Activated naive CD8-positive, alpha-beta T cell treated with anti-CD3 and anti-CD28 coated beads for 36 hours (primary cell): ENCODE results near the gene ZNG1A. TPM values are rescaled to one million over a fixed set of nuclear protein-coding genes. Genes with fewer than 3 reads are reported as not detected.
"Not testable (repeated sequence)": the region's sequence is repeated elsewhere in the genome, so short reads cannot be mapped to it uniquely, and the experiment has no call there.

Experiments
- DNase-seq: peaks from one replicate; pipeline ENCODE4 v3.0.0; 2021
- H3K27ac Mint-ChIP-seq: one replicate; pipeline ENCODE4 v1.8.0; 2022; ENCODE audit warnings: mild to moderate bottlenecking, moderate library complexity, mixed read lengths
- H3K27me3 Mint-ChIP-seq: one replicate; pipeline ENCODE4 v1.8.0; 2022; ENCODE audit warnings: mild to moderate bottlenecking, mixed read lengths
- H3K36me3 Mint-ChIP-seq: one replicate; pipeline ENCODE4 v1.8.0; 2021; ENCODE audit warnings: mild to moderate bottlenecking, mixed read lengths
- H3K4me1 Mint-ChIP-seq: one replicate; pipeline ENCODE4 v1.8.0; 2021; ENCODE audit warnings: mixed read lengths
- H3K4me3 Mint-ChIP-seq: one replicate; pipeline ENCODE4 v1.8.0; 2022; ENCODE audit warnings: mild to moderate bottlenecking, moderate library complexity, mixed read lengths
- H3K9me3 Mint-ChIP-seq: one replicate; pipeline ENCODE4 v1.8.0; 2022; ENCODE audit warnings: mixed read lengths
- total RNA-seq, 2 experiments: library from RNA; stranded (reverse); gene quantifications; one replicate each; pipeline ENCODE4 v1.2.3, GENCODE V29; 2021

ZNG1A gene
- 10 to 100 TPM; 50.2 to 50.5 TPM for total RNA-seq

- H3K27me3 Mint-ChIP-seq = not testable (repeated sequence)
- peak within 1 kb of the TSS; percentile 90 for H3K27ac Mint-ChIP-seq
Observed at GRCh38 chr9:178970-179383, at the start of gene ZNG1A. TSS of gene ZNG1A (minus strand) at chr9:179056. CDS start at chr9:178969, 87 bp downstream.

GRCh38 chr9:227860-228259, 49.0 kb upstream of the ZNG1A start:
- no peaks in the 10 kb centered on the region for H3K36me3 Mint-ChIP-seq
- no peak overlapping the region for H3K27ac Mint-ChIP-seq
- peaks cover under 1% of the 10 kb centered on the region for H3K4me1 Mint-ChIP-seq
- H3K27me3 Mint-ChIP-seq = no peaks in the 10 kb centered on the region
- no peak for DNase-seq
- H3K4me3 Mint-ChIP-seq = no peak overlapping the region
- peaks cover 2% of the 10 kb centered on the region for H3K9me3 Mint-ChIP-seq

More at GRCh38 chr9:178970-179383, at the start of gene ZNG1A:
- not testable (repeated sequence) for H3K4me1 Mint-ChIP-seq, H3K36me3 Mint-ChIP-seq, H3K9me3 Mint-ChIP-seq
- peak within 1 kb of the TSS; percentile 90 for H3K4me3 Mint-ChIP-seq
- DNase-seq = peak; percentile 85

- H3K9me3 Mint-ChIP-seq = no peaks in the 10 kb centered on the region
- no peak for DNase-seq
- no peaks in the 10 kb centered on the region for H3K36me3 Mint-ChIP-seq
- no peak overlapping the region for H3K27ac Mint-ChIP-seq
- H3K27me3 Mint-ChIP-seq = no peaks in the 10 kb centered on the region
- no peak overlapping the region for H3K4me3 Mint-ChIP-seq
- peaks cover 9% of the 10 kb centered on the region for H3K4me1 Mint-ChIP-seq
Observed at GRCh38 chr9:224582-225520, 46.0 kb upstream of the ZNG1A start.

GRCh38 chr9:224026-224425, 45.2 kb upstream of the ZNG1A start:
- Mint-ChIP-seq H3K4me1 (peaks cover 9% of the 10 kb centered on the region), H3K36me3 (no peaks in the 10 kb centered on the region), H3K27me3 (no peaks in the 10 kb centered on the region), H3K27ac (no peak overlapping the region), H3K4me3 (no peak overlapping the region), H3K9me3 (no peaks in the 10 kb centered on the region)
- no peak for DNase-seq

GRCh38 chr9:223152-223551, 44.3 kb upstream of the ZNG1A start:
- no peaks in the 10 kb centered on the region for H3K36me3 Mint-ChIP-seq

GRCh38 chr9:221989-222776, 43.3 kb upstream of the ZNG1A start:
- no peak overlapping the region for H3K27ac Mint-ChIP-seq

More at GRCh38 chr9:223152-223551, 44.3 kb upstream of the ZNG1A start:
- Mint-ChIP-seq H3K9me3 (no peaks in the 10 kb centered on the region), H3K4me1 (peaks cover 9% of the 10 kb centered on the region), H3K4me3 (no peak overlapping the region), H3K27ac (no peak overlapping the region), H3K27me3 (no peaks in the 10 kb centered on the region)
- DNase-seq = no peak

GRCh38 chr9:219670-220365, 41.0 kb upstream of the ZNG1A start:
- peaks cover 17% of the 10 kb centered on the region for H3K27me3 Mint-ChIP-seq
- H3K27ac Mint-ChIP-seq = no peak overlapping the region
- peaks cover 9% of the 10 kb centered on the region for H3K4me1 Mint-ChIP-seq
- H3K9me3 Mint-ChIP-seq = no peaks in the 10 kb centered on the region
- no peak for DNase-seq
- no peak overlapping the region for H3K4me3 Mint-ChIP-seq
- no peaks in the 10 kb centered on the region for H3K36me3 Mint-ChIP-seq

More at GRCh38 chr9:221989-222776, 43.3 kb upstream of the ZNG1A start:
- H3K9me3 Mint-ChIP-seq = no peaks in the 10 kb centered on the region
- peaks cover 2% of the 10 kb centered on the region for H3K27me3 Mint-ChIP-seq
- no peak for DNase-seq
- no peak overlapping the region for H3K4me3 Mint-ChIP-seq
- H3K4me1 Mint-ChIP-seq = peaks cover 9% of the 10 kb centered on the region
- no peaks in the 10 kb centered on the region for H3K36me3 Mint-ChIP-seq

GRCh38 chr9:219036-219435, 40.2 kb upstream of the ZNG1A start:
- peaks cover 17% of the 10 kb centered on the region for H3K27me3 Mint-ChIP-seq
- not testable (repeated sequence) for DNase-seq, H3K4me1 Mint-ChIP-seq, H3K36me3 Mint-ChIP-seq, H3K27ac Mint-ChIP-seq, H3K4me3 Mint-ChIP-seq, H3K9me3 Mint-ChIP-seq

GRCh38 chr9:217950-218349, 39.1 kb upstream of the ZNG1A start:
- Mint-ChIP-seq H3K4me3 (no peak overlapping the region), H3K27ac (no peak overlapping the region), H3K9me3 (no peaks in the 10 kb centered on the region), H3K36me3 (no peaks in the 10 kb centered on the region), H3K4me1 (peaks cover 9% of the 10 kb centered on the region), H3K27me3 (peaks cover 17% of the 10 kb centered on the region)
- DNase-seq = no peak

- H3K4me1 Mint-ChIP-seq = no peaks in the 10 kb centered on the region
Observed at GRCh38 chr9:216866-217265, 38.0 kb upstream of the ZNG1A start.

GRCh38 chr9:215631-216155, 36.8 kb upstream of the ZNG1A start:
- H3K4me3 Mint-ChIP-seq = peak overlapping the region; percentile 74
- peaks cover 17% of the 10 kb centered on the region for H3K27me3 Mint-ChIP-seq
- no peaks in the 10 kb centered on the region for H3K4me1 Mint-ChIP-seq
- H3K27ac Mint-ChIP-seq = no peak overlapping the region
- H3K36me3 Mint-ChIP-seq = no peaks in the 10 kb centered on the region
- DNase-seq = no peak
- no peaks in the 10 kb centered on the region for H3K9me3 Mint-ChIP-seq

More at GRCh38 chr9:216866-217265, 38.0 kb upstream of the ZNG1A start:
- Mint-ChIP-seq H3K36me3 (no peaks in the 10 kb centered on the region), H3K4me3 (no peak overlapping the region), H3K27me3 (peaks cover 17% of the 10 kb centered on the region), H3K9me3 (no peaks in the 10 kb centered on the region), H3K27ac (no peak overlapping the region)
- no peak for DNase-seq

- H3K36me3 Mint-ChIP-seq = no peaks in the 10 kb centered on the region
- H3K9me3 Mint-ChIP-seq = no peaks in the 10 kb centered on the region
- peaks cover 17% of the 10 kb centered on the region for H3K27me3 Mint-ChIP-seq
- no peak within 1 kb of the TSS for H3K27ac Mint-ChIP-seq
- H3K4me3 Mint-ChIP-seq = peak within 1 kb of the TSS; percentile 74
- H3K4me1 Mint-ChIP-seq = no peaks in the 10 kb centered on the region
- peak; percentile 70 for DNase-seq
Observed at GRCh38 chr9:214648-215493, 36.0 kb upstream of the ZNG1A start, which contains the start of gene DOCK8. TSS of gene DOCK8 (plus strand) at chr9:214865. CDS start at chr9:214977, 112 bp downstream.

- no peak overlapping the region for H3K27ac Mint-ChIP-seq
- H3K27me3 Mint-ChIP-seq = peaks cover 17% of the 10 kb centered on the region
- H3K4me1 Mint-ChIP-seq = no peaks in the 10 kb centered on the region
- H3K4me3 Mint-ChIP-seq = peak overlapping the region; percentile 65
- no peaks in the 10 kb centered on the region for H3K36me3 Mint-ChIP-seq
- no peak for DNase-seq
- H3K9me3 Mint-ChIP-seq = no peaks in the 10 kb centered on the region
Observed at GRCh38 chr9:214351-214647, 35.4 kb upstream of the ZNG1A start.

GRCh38 chr9:213901-214300, 35.0 kb upstream of the ZNG1A start:
- not testable (repeated sequence) for DNase-seq, H3K4me1 Mint-ChIP-seq, H3K27ac Mint-ChIP-seq, H3K9me3 Mint-ChIP-seq, H3K36me3 Mint-ChIP-seq
- peaks cover 17% of the 10 kb centered on the region for H3K27me3 Mint-ChIP-seq
- peak overlapping the region; percentile 65 for H3K4me3 Mint-ChIP-seq
